Measurements from ENCODE around the gene FRMPD1.

GRCh38 chr9:37747271-37747753, 96.6 kb downstream of the FRMPD1 start:
- TF ChIP-seq CTCF (IDR thresholded peaks at IDR 0.05; ENCODE audit: poor library complexity, severe bottlenecking) (peak; percentile 89), TAF1 (IDR thresholded peaks at IDR 0.05; ENCODE audit: low read depth) (no peak), EP300 (conservative IDR thresholded peaks at IDR 0.05; ENCODE audit: poor library complexity, severe bottlenecking) (no peak), EZH2 (IDR thresholded peaks at IDR 0.05; ENCODE audit: borderline replicate concordance, insufficient read depth, low read length, poor library complexity, severe bottlenecking) (no peak), POLR2AphosphoS5 (IDR thresholded peaks at IDR 0.05) (no peak)
- TF ChIP-seq, protein P1, sequence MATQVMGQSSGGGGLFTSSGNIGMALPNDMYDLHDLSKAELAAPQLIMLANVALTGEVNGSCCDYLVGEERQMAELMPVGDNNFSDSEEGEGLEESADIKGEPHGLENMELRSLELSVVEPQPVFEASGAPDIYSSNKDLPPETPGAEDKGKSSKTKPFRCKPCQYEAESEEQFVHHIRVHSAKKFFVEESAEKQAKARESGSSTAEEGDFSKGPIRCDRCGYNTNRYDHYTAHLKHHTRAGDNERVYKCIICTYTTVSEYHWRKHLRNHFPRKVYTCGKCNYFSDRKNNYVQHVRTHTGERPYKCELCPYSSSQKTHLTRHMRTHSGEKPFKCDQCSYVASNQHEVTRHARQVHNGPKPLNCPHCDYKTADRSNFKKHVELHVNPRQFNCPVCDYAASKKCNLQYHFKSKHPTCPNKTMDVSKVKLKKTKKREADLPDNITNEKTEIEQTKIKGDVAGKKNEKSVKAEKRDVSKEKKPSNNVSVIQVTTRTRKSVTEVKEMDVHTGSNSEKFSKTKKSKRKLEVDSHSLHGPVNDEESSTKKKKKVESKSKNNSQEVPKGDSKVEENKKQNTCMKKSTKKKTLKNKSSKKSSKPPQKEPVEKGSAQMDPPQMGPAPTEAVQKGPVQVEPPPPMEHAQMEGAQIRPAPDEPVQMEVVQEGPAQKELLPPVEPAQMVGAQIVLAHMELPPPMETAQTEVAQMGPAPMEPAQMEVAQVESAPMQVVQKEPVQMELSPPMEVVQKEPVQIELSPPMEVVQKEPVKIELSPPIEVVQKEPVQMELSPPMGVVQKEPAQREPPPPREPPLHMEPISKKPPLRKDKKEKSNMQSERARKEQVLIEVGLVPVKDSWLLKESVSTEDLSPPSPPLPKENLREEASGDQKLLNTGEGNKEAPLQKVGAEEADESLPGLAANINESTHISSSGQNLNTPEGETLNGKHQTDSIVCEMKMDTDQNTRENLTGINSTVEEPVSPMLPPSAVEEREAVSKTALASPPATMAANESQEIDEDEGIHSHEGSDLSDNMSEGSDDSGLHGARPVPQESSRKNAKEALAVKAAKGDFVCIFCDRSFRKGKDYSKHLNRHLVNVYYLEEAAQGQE (IDR thresholded peaks at IDR 0.05; ENCODE audit: borderline replicate concordance): no peak
